ENCODE measurements around the gene LRRC4B.

DNA sequence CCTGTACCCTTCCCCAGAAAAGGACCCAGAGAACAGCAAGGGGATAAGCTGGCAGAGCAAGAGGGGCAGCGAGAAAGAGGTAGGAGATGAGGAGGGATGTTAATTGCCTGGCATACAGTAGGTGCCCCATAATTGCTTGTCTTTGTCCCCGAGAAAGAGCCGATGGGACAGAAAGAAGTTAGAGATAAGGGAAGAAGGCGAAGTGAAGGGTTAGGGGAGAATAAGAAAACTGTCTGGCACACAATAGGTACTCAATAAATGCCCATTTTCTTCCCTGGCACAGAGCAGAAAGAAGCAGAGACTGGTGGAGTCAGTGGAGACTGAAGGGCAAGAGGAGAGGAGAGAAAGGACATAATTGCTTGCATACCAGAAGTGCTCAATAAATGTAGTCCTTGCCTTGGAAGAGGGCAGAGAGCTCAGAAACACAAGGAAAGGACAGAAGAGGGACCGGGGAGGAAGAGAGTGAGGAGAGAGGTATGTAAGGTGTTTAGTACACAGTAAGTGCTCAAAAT lies 73.2 kb downstream of the LRRC4B start:
- no peak for TF ChIP-seq EZH2 (IDR thresholded peaks at IDR 0.05; ENCODE audit: insufficient read depth, low read length)
- no peak for TF ChIP-seq CTCF (IDR thresholded peaks at IDR 0.05; ENCODE audit: insufficient read depth, low read depth, low read length)

All from astrocyte (in vitro differentiated cells and primary cell).